NK-92 (cell line): Measurements from ENCODE around the gene ZNF354B.
"Not testable (repeated sequence)": the region's sequence is repeated elsewhere in the genome, so short reads cannot be mapped to it uniquely, and the experiment has no call there.

Experiments
- DNase-seq: peaks from one replicate; lab custom pipeline; 2025; ENCODE audit not compliant: unreplicated experiment; lab: John Stamatoyannopoulos, UW

Gene ZNF354B

GRCh38 chr5:178883115-178883694, 23.5 kb downstream of the ZNF354B start:
- DNase-seq = not testable (repeated sequence)

GRCh38 chr5:178883815-178884430, 24.2 kb downstream of the ZNF354B start:
- no peak for DNase-seq

DNA sequence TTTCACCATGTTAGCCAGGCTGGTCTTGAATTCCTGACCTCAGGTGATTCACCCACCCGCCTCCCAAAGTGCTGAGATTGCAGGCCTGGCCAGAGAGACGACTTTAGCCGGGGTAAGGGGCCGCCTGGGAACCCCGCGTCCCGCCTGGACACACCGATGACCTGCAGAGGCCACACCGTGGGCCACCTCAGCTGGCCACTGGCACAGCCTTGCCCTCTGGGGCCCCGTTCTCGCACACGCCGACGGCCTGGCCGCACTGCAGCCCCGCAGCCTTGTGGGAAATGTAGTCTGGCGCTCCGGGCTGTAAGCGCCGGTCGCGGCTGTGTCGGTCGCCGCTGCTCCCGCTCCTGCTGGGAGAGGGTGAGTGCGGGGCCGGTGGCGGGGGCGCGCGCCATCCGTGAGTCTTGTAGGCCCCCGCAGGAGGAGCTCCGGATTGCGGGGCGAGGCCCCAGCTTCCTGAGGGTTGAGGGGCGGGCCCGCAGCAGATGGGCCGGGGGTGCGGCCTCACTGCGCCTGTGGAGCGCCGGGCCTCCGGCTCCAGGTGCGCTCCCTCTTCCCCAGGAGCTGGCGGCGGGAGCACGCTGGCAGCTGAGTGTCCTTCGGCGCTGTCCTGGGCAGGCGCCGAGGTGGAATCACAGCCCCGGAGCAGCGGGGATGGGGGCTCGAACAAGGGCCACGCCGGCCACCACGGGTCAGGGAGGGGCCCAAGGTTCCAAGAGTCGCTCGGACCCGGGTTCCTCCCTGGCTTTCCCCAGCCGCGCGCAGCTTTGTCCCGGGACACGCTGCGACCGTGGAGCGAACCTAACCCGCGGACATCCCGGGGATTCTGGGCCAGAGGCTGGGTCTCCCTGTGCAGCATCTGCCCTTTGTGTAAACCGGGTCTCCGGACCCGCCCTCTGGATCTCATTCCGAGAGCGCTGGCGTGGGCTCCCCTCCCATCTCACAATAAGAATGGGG, 36.1 kb downstream of the ZNF354B start, which contains the start of gene ZFP2:
Gene ZFP2, plus strand, starts transcription at position 299 of the 957 bp plus-strand sequence. CDS start 35,401 bp downstream, outside the sequence.
- no peak for DNase-seq

- DNase-seq = no peak
These were observed 39.5 kb downstream of the ZNF354B start for GRCh38 chr5:178899289-178899688.

- DNase-seq = no peak
These were observed 43.1 kb downstream of the ZNF354B start for GRCh38 chr5:178902849-178903248.

DNA sequence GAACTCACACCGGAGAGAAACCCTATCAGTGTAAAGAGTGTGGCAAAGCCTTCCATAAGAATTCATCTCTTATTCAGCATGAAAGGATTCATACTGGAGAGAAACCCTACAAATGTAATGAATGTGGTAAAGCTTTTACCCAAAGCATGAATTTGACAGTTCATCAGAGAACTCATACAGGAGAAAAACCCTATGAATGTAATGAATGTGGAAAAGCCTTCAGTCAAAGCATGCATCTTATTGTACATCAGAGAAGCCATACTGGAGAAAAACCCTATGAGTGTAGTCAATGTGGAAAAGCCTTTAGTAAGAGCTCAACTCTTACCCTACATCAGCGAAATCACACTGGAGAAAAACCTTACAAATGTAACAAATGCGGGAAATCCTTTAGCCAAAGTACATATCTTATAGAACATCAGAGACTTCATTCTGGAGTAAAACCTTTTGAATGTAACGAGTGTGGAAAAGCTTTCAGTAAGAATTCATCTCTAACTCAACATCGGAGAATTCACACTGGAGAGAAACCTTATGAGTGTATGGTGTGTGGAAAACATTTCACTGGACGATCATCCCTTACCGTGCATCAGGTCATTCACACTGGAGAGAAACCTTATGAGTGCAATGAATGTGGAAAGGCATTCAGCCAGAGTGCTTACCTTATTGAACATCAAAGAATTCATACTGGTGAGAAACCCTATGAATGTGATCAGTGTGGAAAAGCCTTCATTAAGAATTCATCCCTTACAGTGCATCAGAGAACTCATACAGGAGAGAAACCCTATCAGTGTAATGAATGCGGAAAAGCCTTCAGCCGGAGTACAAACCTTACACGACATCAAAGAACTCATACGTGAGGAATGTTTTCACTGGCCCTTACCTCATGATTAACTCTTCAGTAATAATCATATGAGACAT, 72.3 kb downstream of the ZNF354B start:
- no peak for DNase-seq
